Vagina (tissue), 2 donors: ENCODE measurements around the gene ADAM30. TPM values are rescaled to one million over a fixed set of nuclear protein-coding genes. Genes with fewer than 3 reads are reported as not detected.

ENCODE experiments used
- DNase-seq, 2 donors: peaks; one replicate each; pipeline ENCODE4 v3.0.0-alpha.2; 2017; ENCODE audit errors: extremely low spot score in 2 of 2
- H3K27ac ChIP-seq: fragments of 200-600 bp; sonication (generic); one replicate; pipeline ENCODE4 v1.5.1; 2019
- H3K27me3 ChIP-seq: fragments of 200-600 bp; sonication (generic); one replicate; pipeline ENCODE4 v1.5.1; 2019
- H3K36me3 ChIP-seq, 2 donors: fragments of 200-600 bp; sonication (generic); one replicate each; pipeline ENCODE4 v1.5.1; 2017 to 2019
- H3K4me1 ChIP-seq: fragments of 200-600 bp; sonication (generic); one replicate; pipeline ENCODE4 v1.5.1; 2019
- H3K4me3 ChIP-seq, 2 donors: fragments of 200-600 bp; sonication (generic); 1 replicate in 1 of 2; 2 replicates in 1 of 2; pipeline ENCODE4 v1.5.1; 2016 to 2019
- H3K9me3 ChIP-seq: fragments of 200-600 bp; sonication (generic); one replicate; pipeline ENCODE4 v1.5.1; 2019
- POLR2A ChIP-seq, 2 donors: fragments of 450-650 bp; IDR thresholded peaks; one replicate each; pipeline ENCODE4 v1.6.1; 2017; ENCODE audit warnings: antibody characterized with exemption in 2 of 2, mild to moderate bottlenecking in 2 of 2, moderate library complexity in 2 of 2
- POLR2AphosphoS5 ChIP-seq, 2 donors: sonication (generic); formaldehyde crosslinking; IDR thresholded peaks; one replicate each; pipeline ENCODE4 v1.9.0; 2017; ENCODE audit warnings: antibody characterized with exemption in 2 of 2, mild to moderate bottlenecking in 2 of 2, low read depth in 1 of 2; ENCODE audit not compliant: insufficient read depth in 1 of 2
- intact Hi-C: fragments of 100-400 bp; cut with DNase I; formaldehyde crosslinking; loops from one replicate; pipeline ENCODE4 v1.15.1; 2023
- total RNA-seq: library from RNA; depleted of rRNA; stranded (reverse); fragments of >200 nt; gene quantifications from one replicate; pipeline ENCODE4 v1.2.3, GENCODE V29; 2016
- TF ChIP-seq, protein P1 (sequence below), 3 experiments: fragments of 450-650 bp in 2 of 3; fragments of 200-600 bp in 1 of 3; sonication (generic) in 1 of 3; IDR thresholded peaks; one replicate each; pipeline ENCODE4 v1.5.1; 2017 to 2019; ENCODE audit warnings: antibody characterized with exemption in 3 of 3, mild to moderate bottlenecking in 2 of 3, moderate library complexity in 2 of 3

Gene ADAM30
- total RNA-seq, 1 donor from 2014 or later = not detected

DNA sequence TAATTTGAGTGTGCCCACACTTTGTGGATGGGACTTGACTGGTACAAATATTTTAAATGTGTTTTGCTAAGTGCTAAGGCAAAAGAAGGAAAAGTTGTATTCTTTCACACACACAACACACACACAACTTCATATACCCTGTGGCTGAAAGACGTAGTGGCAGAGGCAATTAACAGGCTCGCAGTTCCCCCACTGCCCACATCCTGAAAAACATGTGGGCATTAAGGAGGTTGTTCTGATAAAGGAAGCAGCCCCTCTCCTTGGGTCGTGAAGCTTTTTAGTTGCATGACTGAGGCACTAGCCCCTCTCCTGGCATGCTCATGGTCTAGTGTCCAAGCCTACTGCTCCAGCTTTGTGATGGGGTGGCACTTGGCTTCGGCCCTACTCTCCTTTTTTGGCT is 14.3 kb upstream of the ADAM30 start:
- Histone ChIP-seq H3K4me1 (no peaks in the 10 kb centered on the region), H3K9me3 (no peaks in the 10 kb centered on the region), H3K4me3 (no peak overlapping the region), H3K27ac (no peak overlapping the region), H3K27me3 (no peaks in the 10 kb centered on the region), H3K36me3 (peaks cover 0 to 5% of the 10 kb centered on the region in 2 donors)
- DNase-seq = no peak
- TF ChIP-seq POLR2A (IDR thresholded peaks at IDR 0.05) (no peak), POLR2AphosphoS5 (IDR thresholded peaks at IDR 0.05; ENCODE audit: insufficient read depth in 1 of 2, low read depth in 1 of 2) (no peak)
- TF ChIP-seq, protein P1, sequence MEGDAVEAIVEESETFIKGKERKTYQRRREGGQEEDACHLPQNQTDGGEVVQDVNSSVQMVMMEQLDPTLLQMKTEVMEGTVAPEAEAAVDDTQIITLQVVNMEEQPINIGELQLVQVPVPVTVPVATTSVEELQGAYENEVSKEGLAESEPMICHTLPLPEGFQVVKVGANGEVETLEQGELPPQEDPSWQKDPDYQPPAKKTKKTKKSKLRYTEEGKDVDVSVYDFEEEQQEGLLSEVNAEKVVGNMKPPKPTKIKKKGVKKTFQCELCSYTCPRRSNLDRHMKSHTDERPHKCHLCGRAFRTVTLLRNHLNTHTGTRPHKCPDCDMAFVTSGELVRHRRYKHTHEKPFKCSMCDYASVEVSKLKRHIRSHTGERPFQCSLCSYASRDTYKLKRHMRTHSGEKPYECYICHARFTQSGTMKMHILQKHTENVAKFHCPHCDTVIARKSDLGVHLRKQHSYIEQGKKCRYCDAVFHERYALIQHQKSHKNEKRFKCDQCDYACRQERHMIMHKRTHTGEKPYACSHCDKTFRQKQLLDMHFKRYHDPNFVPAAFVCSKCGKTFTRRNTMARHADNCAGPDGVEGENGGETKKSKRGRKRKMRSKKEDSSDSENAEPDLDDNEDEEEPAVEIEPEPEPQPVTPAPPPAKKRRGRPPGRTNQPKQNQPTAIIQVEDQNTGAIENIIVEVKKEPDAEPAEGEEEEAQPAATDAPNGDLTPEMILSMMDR (IDR thresholded peaks at IDR 0.05) = no peak
- intact Hi-C loops = no loop called here

DNA sequence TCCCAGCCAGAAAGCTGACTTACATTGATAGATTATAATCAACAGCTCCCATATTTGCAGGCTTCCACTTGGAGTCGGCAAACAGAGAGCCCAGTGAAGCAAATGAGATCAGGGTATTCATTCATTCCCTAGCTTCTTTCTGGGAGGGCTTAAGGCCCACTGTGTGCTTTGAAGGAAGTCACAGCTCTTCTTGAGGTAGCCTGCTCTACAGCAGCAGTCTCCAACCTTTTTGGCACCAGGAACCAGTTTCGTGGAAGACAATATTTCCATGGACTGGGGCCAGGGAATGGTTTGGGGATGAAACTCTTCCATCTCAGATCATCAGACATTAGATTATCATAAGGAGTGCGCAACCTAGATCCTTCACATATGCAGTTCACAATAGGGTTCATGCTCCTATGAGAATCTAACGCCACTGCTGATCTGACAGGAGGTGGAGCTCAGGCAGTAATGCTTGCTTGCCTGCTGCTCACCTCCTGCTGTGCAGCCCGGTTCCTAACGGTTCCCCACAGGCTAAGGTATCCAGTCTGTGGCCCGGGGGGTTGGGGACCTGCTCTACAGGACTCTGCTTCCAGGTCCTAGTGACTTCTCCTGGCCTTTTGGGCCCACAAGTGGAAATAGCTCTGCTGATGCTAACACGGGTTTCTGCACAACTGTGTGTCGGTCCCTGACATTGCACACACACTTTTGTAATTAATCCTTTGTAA is 13.7 kb upstream of the ADAM30 start:
- Histone ChIP-seq H3K27ac (no peak overlapping the region), H3K27me3 (no peaks in the 10 kb centered on the region), H3K4me3 (no peak overlapping the region), H3K9me3 (peaks cover 4% of the 10 kb centered on the region), H3K36me3 (no peaks in the 10 kb centered on the region), H3K4me1 (no peaks in the 10 kb centered on the region)
- no peak for TF ChIP-seq POLR2AphosphoS5 (IDR thresholded peaks at IDR 0.05; ENCODE audit: insufficient read depth in 1 of 2, low read depth in 1 of 2)
- TF ChIP-seq, protein P1 (IDR thresholded peaks at IDR 0.05) = no peak
- no peak for TF ChIP-seq POLR2A (IDR thresholded peaks at IDR 0.05)
- no peak for DNase-seq
- intact Hi-C loops = no loop called here

DNA sequence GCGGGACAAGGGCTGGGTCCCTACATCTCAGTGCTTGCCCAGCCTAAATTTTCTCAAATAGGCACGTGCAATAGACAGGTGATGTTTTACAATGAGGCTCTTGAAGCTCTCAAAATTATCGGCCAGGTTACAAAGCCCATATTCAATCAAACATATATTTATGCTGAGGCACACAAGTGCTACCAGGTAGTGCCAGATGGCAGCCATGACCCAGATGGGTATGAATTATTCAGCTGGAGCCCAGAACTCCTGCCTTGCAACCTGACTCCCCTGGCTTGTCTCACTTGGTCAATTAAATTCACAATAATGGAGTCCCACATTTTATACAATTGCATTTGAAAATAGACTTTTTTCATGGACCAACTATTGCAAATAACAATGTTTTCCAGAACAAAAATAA is 12.3 kb upstream of the ADAM30 start:
- Histone ChIP-seq H3K36me3 (no peaks in the 10 kb centered on the region), H3K9me3 (peaks cover 6% of the 10 kb centered on the region), H3K27me3 (no peaks in the 10 kb centered on the region), H3K4me3 (no peak overlapping the region), H3K4me1 (no peaks in the 10 kb centered on the region), H3K27ac (no peak overlapping the region)
- TF ChIP-seq POLR2AphosphoS5 (IDR thresholded peaks at IDR 0.05; ENCODE audit: insufficient read depth in 1 of 2, low read depth in 1 of 2) (no peak), POLR2A (IDR thresholded peaks at IDR 0.05) (no peak)
- TF ChIP-seq, protein P1 (IDR thresholded peaks at IDR 0.05) = no peak
- intact Hi-C loops = no loop called here
- no peak for DNase-seq

DNA sequence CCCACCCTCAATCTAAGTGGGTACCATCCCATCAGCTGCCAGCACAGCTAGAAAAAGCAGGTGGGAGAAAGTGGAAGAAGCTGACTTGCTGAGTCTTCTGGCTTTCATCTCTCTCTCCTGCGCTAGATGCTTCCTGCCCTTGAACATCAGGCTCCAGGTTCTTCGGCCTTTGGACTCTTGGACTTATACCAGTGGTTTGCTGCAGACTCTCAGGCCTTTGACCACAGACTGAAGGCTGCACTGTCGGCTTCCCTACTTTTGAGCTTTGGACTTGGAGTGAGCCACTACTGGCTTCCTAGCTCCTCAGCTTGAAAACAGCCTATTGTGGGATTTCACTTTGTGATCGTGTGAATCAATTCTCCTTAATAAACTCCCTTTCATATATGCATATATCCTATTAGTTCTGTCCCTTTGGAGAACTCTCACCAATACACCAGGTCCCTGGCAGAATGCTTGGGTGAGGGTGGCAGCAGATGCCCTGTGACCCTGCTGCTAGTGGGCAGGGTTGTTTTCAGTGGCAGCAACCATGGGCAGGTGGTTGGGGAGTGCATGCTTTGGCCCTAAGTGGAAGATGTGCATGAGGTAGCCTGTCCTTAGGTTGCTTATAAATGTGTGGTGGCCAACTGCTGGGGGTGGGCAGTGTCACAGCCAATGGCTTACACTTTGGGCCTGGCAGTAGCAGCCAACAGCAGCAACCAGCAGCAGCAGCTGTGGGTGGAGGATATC is 10.8 kb upstream of the ADAM30 start:
- Histone ChIP-seq H3K27me3 (no peaks in the 10 kb centered on the region), H3K4me3 (no peak overlapping the region), H3K9me3 (peaks cover 6% of the 10 kb centered on the region), H3K36me3 (no peaks in the 10 kb centered on the region), H3K4me1 (no peaks in the 10 kb centered on the region), H3K27ac (no peak overlapping the region)
- DNase-seq = no peak
- intact Hi-C loops = no loop called here
- TF ChIP-seq, protein P1 (IDR thresholded peaks at IDR 0.05) = no peak
- TF ChIP-seq POLR2AphosphoS5 (IDR thresholded peaks at IDR 0.05; ENCODE audit: insufficient read depth in 1 of 2, low read depth in 1 of 2) (no peak), POLR2A (IDR thresholded peaks at IDR 0.05) (no peak)

DNA sequence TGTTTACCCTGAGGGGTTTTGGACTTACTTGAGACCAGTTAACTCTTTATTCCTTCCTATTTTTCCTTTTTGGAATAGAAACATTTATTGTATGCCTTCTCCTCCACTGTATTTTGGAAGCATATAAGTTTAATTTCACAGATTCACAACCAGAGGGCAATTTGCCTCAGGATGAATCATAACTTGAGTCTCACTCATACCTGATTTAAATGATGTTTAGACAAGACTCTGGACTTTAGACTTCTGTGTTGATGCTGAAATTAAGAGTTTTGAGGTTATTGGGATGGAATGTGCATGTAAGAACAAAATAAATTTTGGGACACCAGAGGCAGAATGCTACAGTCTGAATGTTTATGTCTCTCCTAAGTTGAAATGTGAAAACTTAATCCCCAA is 7.1 kb upstream of the ADAM30 start:
- no peaks in the 10 kb centered on the region for H3K4me1 ChIP-seq
- no peak for DNase-seq
- peaks cover 6% of the 10 kb centered on the region for H3K9me3 ChIP-seq
- no peak overlapping the region for H3K27ac ChIP-seq
- no peaks in the 10 kb centered on the region for H3K27me3 ChIP-seq
- TF ChIP-seq POLR2A (IDR thresholded peaks at IDR 0.05) = no peak
- TF ChIP-seq, protein P1 (IDR thresholded peaks at IDR 0.05) = no peak
- TF ChIP-seq POLR2AphosphoS5 (IDR thresholded peaks at IDR 0.05; ENCODE audit: insufficient read depth in 1 of 2, low read depth in 1 of 2) = no peak
- intact Hi-C loops = no loop called here
- H3K4me3 ChIP-seq = no peak overlapping the region
- no peaks in the 10 kb centered on the region for H3K36me3 ChIP-seq
